ENCODE results near the gene TOP2B. TPM values are rescaled to one million over a fixed set of nuclear protein-coding genes. Genes with fewer than 3 reads are reported as not detected.

The TOP2B gene
- polyA plus RNA-seq, 1 donor (not counting 4 experiments of a cell fraction or from before 2014, with no cell fraction given), result 71.8 TPM

DNA sequence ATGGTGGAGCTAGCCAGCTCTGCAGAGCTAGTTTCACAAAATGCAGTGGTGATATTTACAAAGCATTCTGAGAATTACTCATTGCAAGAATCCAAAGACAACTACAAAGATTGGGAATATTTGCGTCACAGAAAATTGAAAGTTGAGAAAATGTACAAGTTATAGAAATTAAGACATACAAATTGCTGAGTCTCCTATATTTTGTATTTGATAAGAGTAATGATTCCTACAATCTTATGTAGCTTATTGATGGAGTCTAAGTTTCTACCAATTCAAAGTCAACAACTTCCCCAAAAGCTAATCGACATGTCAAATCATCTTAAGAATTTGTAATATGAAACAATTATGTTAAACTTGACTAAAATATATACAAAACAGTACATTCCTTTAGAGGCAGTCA lies 46.4 kb upstream of the TOP2B start:
- no peaks in the 10 kb centered on the region for H3K9me3 ChIP-seq (ENCODE audit: control insufficient read depth, low read depth, low read length)
- H3K9me1 ChIP-seq (ENCODE audit: control insufficient read depth, extremely low read depth, insufficient read depth, low read length), result no peaks in the 10 kb centered on the region
- H3K36me3 ChIP-seq (ENCODE audit: control insufficient read depth in 2 of 2, extremely low read depth in 1 of 2, insufficient read depth in 2 of 2, low read length in 2 of 2), result no peaks in the 10 kb centered on the region
- H3K4me3 ChIP-seq (ENCODE audit: control insufficient read depth in 2 of 3, extremely low read depth in 1 of 3, insufficient read depth in 2 of 3, low read depth in 1 of 3, low read length in 3 of 3), result no peak overlapping the region
- no peak overlapping the region for H3K4me2 ChIP-seq (ENCODE audit: control insufficient read depth, extremely low read depth, insufficient read depth, low read depth, low read length)
- H3K27ac ChIP-seq (ENCODE audit: control insufficient read depth, insufficient read depth, low read length), result no peak overlapping the region
- no peak overlapping the region for H3K9ac ChIP-seq (ENCODE audit: control insufficient read depth, extremely low read depth, insufficient read depth, low read length)
- DNase-seq (ENCODE audit: low read depth, low spot score) (no peak), FAIRE-seq (no peak)
- no peaks in the 10 kb centered on the region for H3K79me2 ChIP-seq (ENCODE audit: control insufficient read depth, insufficient read depth, low read length)
- peaks cover 10% of the 10 kb centered on the region for H3K4me1 ChIP-seq (ENCODE audit: control insufficient read depth, extremely low read depth, insufficient read depth, low read length)
- TF ChIP-seq, protein P1, sequence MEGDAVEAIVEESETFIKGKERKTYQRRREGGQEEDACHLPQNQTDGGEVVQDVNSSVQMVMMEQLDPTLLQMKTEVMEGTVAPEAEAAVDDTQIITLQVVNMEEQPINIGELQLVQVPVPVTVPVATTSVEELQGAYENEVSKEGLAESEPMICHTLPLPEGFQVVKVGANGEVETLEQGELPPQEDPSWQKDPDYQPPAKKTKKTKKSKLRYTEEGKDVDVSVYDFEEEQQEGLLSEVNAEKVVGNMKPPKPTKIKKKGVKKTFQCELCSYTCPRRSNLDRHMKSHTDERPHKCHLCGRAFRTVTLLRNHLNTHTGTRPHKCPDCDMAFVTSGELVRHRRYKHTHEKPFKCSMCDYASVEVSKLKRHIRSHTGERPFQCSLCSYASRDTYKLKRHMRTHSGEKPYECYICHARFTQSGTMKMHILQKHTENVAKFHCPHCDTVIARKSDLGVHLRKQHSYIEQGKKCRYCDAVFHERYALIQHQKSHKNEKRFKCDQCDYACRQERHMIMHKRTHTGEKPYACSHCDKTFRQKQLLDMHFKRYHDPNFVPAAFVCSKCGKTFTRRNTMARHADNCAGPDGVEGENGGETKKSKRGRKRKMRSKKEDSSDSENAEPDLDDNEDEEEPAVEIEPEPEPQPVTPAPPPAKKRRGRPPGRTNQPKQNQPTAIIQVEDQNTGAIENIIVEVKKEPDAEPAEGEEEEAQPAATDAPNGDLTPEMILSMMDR (optimal IDR thresholded peaks at IDR 0.05 in 1 of 3, IDR thresholded peaks at IDR 0.05 in 1 of 3, conservative IDR thresholded peaks at IDR 0.05 in 1 of 3; ENCODE audit: extremely low read depth in 1 of 3, insufficient read depth in 2 of 3, low read length in 3 of 3), result no peak
- no peak for TF ChIP-seq EZH2 (IDR thresholded peaks at IDR 0.05; ENCODE audit: low read length)
- H3K27me3 ChIP-seq (ENCODE audit: control insufficient read depth, extremely low read depth, insufficient read depth, low read length), result no peaks in the 10 kb centered on the region
- H4K20me1 ChIP-seq (ENCODE audit: control insufficient read depth, extremely low read depth, insufficient read depth, low read length), result no peaks in the 10 kb centered on the region
- H2AFZ ChIP-seq (ENCODE audit: control insufficient read depth, low read length), result no peak overlapping the region
- dilution Hi-C loops (cut with MboI; ENCODE audit: extremely low pct_ligation_motif_present, low sequenced_read_pairs), result no loop called here

DNA sequence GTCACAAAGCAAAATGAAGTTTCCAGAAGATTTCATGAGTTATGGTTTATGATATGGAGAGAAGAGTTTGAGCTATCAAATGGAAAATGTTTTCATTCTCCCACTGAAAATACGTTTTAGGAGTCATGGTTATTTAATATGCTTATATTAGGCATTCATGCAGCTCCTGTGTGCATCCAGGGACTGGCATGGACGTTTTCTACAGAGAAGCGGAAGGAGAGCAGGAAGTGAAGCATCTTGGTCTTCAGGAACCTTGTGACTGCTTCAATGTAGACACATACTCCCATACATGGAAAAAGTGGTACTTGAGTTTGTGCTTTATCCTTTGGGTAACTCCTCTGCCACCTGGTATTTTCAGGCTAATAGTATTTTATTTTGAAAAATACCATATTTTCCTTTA lies 43.3 kb upstream of the TOP2B start:
- no peak overlapping the region for H3K27ac ChIP-seq (ENCODE audit: control insufficient read depth, insufficient read depth, low read length)
- FAIRE-seq (no peak), DNase-seq (ENCODE audit: low read depth, low spot score) (no peak)
- no peaks in the 10 kb centered on the region for H3K79me2 ChIP-seq (ENCODE audit: control insufficient read depth, insufficient read depth, low read length)
- H4K20me1 ChIP-seq (ENCODE audit: control insufficient read depth, extremely low read depth, insufficient read depth, low read length), result no peaks in the 10 kb centered on the region
- H3K36me3 ChIP-seq (ENCODE audit: control insufficient read depth in 2 of 2, extremely low read depth in 1 of 2, insufficient read depth in 2 of 2, low read length in 2 of 2), result no peaks in the 10 kb centered on the region
- peaks cover under 1% of the 10 kb centered on the region for H3K4me1 ChIP-seq (ENCODE audit: control insufficient read depth, extremely low read depth, insufficient read depth, low read length)
- H2AFZ ChIP-seq (ENCODE audit: control insufficient read depth, low read length), result no peak overlapping the region
- H3K4me3 ChIP-seq (ENCODE audit: control insufficient read depth in 2 of 3, extremely low read depth in 1 of 3, insufficient read depth in 2 of 3, low read depth in 1 of 3, low read length in 3 of 3), result no peak overlapping the region
- dilution Hi-C loops (cut with MboI; ENCODE audit: extremely low pct_ligation_motif_present, low sequenced_read_pairs), result no loop called here
- H3K4me2 ChIP-seq (ENCODE audit: control insufficient read depth, extremely low read depth, insufficient read depth, low read depth, low read length), result no peak overlapping the region
- H3K9me1 ChIP-seq (ENCODE audit: control insufficient read depth, extremely low read depth, insufficient read depth, low read length), result no peaks in the 10 kb centered on the region
- no peaks in the 10 kb centered on the region for H3K9me3 ChIP-seq (ENCODE audit: control insufficient read depth, low read depth, low read length)
- TF ChIP-seq EZH2 (IDR thresholded peaks at IDR 0.05; ENCODE audit: low read length), result no peak
- TF ChIP-seq, protein P1 (optimal IDR thresholded peaks at IDR 0.05 in 1 of 3, IDR thresholded peaks at IDR 0.05 in 1 of 3, conservative IDR thresholded peaks at IDR 0.05 in 1 of 3; ENCODE audit: extremely low read depth in 1 of 3, insufficient read depth in 2 of 3, low read length in 3 of 3), result no peak
- no peaks in the 10 kb centered on the region for H3K27me3 ChIP-seq (ENCODE audit: control insufficient read depth, extremely low read depth, insufficient read depth, low read length)
- no peak overlapping the region for H3K9ac ChIP-seq (ENCODE audit: control insufficient read depth, extremely low read depth, insufficient read depth, low read length)
